ENCODE measurements around the gene KIAA1549. TPM values are rescaled to one million over a fixed set of nuclear protein-coding genes. Genes with fewer than 3 reads are reported as not detected.

Gene KIAA1549
- total RNA-seq, 1 donor from 2014 or later, result 10.8 TPM

DNA sequence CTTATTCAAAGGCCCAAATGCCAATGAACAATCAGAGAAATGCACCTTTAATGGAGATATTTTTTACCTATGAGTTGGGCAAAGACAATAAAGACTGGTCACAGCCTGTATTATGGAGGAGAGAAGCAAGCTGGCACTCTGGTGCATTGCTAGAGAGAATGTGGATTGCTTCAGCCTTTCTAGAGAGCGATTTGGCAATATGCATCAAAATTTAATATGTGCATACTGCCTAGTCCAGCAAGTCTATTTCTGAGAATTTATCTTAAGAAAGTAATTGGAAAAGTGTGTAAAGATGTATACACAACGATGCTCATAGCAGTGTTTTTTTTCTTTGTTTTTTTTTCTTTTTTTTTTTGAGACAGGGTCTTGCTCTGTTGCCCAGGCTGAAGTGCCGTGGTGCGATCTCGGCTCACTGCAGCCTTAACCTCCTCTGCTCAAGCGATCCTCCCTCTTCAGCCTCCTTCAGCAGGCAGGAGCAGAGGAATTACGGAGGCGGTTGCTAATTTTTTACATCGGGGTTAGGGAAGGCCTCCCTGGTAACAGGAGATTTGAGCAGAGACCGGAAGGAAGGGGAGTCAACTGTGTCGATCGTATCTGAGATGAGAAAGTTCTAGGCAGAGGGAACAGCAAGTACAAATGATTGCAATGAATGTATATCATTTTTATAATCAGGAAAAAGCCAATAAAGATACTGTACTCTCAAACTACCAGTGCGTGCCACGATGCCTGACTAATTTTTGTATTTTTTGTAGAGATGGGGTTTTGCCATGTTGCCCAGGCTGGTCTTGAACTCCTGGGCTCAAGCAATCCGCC lies 16.4 kb downstream of the KIAA1549 start:
- H3K36me3 Mint-ChIP-seq (ENCODE audit: low read depth, unreplicated experiment), result peaks cover 15% of the 10 kb centered on the region
- no peak for DNase-seq (ENCODE audit: low spot score)
- H3K4me1 Mint-ChIP-seq (ENCODE audit: unreplicated experiment), result peaks cover 6% of the 10 kb centered on the region
- H3K9me3 Mint-ChIP-seq (ENCODE audit: unreplicated experiment), result no peaks in the 10 kb centered on the region
- H3K4me3 Mint-ChIP-seq (ENCODE audit: unreplicated experiment), result no peak overlapping the region
- no peaks in the 10 kb centered on the region for H3K27me3 Mint-ChIP-seq (ENCODE audit: unreplicated experiment)
- TF ChIP-seq, protein P1, sequence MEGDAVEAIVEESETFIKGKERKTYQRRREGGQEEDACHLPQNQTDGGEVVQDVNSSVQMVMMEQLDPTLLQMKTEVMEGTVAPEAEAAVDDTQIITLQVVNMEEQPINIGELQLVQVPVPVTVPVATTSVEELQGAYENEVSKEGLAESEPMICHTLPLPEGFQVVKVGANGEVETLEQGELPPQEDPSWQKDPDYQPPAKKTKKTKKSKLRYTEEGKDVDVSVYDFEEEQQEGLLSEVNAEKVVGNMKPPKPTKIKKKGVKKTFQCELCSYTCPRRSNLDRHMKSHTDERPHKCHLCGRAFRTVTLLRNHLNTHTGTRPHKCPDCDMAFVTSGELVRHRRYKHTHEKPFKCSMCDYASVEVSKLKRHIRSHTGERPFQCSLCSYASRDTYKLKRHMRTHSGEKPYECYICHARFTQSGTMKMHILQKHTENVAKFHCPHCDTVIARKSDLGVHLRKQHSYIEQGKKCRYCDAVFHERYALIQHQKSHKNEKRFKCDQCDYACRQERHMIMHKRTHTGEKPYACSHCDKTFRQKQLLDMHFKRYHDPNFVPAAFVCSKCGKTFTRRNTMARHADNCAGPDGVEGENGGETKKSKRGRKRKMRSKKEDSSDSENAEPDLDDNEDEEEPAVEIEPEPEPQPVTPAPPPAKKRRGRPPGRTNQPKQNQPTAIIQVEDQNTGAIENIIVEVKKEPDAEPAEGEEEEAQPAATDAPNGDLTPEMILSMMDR (IDR thresholded peaks at IDR 0.05; ENCODE audit: unreplicated experiment), result no peak
- no peak overlapping the region for H3K27ac Mint-ChIP-seq (ENCODE audit: unreplicated experiment)

DNA sequence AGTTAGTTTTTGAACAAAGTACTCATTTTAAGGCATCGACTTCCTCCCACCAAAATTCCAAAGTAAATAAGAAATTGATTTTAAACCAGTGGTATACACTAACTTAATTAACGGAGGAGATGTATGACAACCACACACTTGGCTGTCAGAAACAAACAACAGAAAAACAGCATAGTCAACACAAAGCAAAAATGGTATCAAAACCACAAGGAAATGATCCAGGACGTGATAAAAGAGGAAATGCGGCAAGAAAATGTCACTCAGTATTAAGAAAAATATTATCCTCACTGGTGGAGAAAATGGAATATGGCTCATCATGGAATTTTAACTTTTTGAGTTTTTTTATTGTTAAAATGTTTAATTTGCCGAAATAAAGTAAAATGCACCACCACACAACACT lies 17.5 kb downstream of the KIAA1549 start:
- TF ChIP-seq, protein P1 (IDR thresholded peaks at IDR 0.05; ENCODE audit: unreplicated experiment), result no peak
- peaks cover 6% of the 10 kb centered on the region for H3K4me1 Mint-ChIP-seq (ENCODE audit: unreplicated experiment)
- no peak overlapping the region for H3K27ac Mint-ChIP-seq (ENCODE audit: unreplicated experiment)
- no peaks in the 10 kb centered on the region for H3K9me3 Mint-ChIP-seq (ENCODE audit: unreplicated experiment)
- no peak overlapping the region for H3K4me3 Mint-ChIP-seq (ENCODE audit: unreplicated experiment)
- peaks cover 15% of the 10 kb centered on the region for H3K36me3 Mint-ChIP-seq (ENCODE audit: low read depth, unreplicated experiment)
- DNase-seq (ENCODE audit: low spot score), result no peak
- no peaks in the 10 kb centered on the region for H3K27me3 Mint-ChIP-seq (ENCODE audit: unreplicated experiment)

DNA sequence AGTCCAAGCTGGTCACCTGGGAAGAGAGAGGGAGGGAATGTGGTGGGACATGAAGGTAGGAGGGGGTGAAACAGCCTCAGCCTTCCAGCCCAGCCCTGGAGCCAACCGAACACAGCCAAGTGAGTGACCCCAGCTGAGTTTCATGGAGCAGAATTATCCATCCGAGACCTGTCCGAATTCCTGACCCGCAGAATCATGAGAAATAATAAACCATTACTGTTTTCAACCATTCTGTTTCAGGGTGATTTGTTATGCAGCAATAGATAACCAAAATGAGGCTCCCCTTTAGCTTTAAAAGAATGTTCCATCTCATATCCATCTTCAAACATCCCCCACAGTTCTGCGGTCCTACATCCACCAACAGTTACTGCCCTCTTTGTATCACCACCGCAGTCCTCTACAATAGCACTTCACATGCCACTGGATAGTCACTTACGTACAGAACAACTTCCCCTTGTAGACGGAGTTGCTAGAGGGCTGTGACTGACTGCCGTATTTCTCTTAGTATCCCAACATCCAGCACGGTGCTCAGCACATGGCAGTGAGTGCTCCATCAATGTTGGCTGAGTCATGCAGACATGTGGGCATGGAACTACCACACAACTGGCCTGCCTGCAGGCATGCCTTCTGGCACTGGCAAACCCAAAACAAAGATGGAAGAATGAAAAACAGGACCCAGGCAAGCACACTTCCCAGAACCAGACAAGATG lies 18.5 kb downstream of the KIAA1549 start:
- no peak for DNase-seq (ENCODE audit: low spot score)
- H3K36me3 Mint-ChIP-seq (ENCODE audit: low read depth, unreplicated experiment), result peaks cover 15% of the 10 kb centered on the region
- no peaks in the 10 kb centered on the region for H3K27me3 Mint-ChIP-seq (ENCODE audit: unreplicated experiment)
- TF ChIP-seq, protein P1 (IDR thresholded peaks at IDR 0.05; ENCODE audit: unreplicated experiment), result no peak
- H3K27ac Mint-ChIP-seq (ENCODE audit: unreplicated experiment), result no peak overlapping the region
- H3K9me3 Mint-ChIP-seq (ENCODE audit: unreplicated experiment), result no peaks in the 10 kb centered on the region
- H3K4me3 Mint-ChIP-seq (ENCODE audit: unreplicated experiment), result no peak overlapping the region
- peaks cover 6% of the 10 kb centered on the region for H3K4me1 Mint-ChIP-seq (ENCODE audit: unreplicated experiment)

DNA sequence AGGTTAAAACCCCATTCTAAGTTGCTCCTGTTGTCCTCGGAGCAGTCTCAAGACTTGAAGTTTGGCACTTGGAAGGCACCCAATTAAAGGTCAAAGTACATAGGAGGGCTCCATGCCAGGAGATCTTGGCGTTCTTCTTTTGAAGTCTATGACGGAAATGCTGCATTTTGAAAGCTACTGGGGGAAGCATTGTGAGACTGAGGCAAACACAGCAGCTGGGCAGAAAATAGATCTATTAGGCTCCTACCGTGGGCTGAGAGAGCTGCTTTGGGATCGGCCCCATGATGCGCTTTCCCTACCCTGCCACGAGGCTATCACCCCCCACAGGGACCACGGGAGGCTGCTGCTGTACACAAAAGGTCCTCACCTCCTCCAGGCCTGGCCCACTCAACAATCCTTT lies 20.0 kb downstream of the KIAA1549 start:
- TF ChIP-seq, protein P1 (IDR thresholded peaks at IDR 0.05; ENCODE audit: unreplicated experiment), result no peak
- Mint-ChIP-seq H3K36me3 (ENCODE audit: low read depth, unreplicated experiment) (peaks cover 4% of the 10 kb centered on the region), H3K27ac (ENCODE audit: unreplicated experiment) (no peak overlapping the region), H3K4me1 (ENCODE audit: unreplicated experiment) (no peaks in the 10 kb centered on the region), H3K27me3 (ENCODE audit: unreplicated experiment) (peaks cover 3% of the 10 kb centered on the region), H3K9me3 (ENCODE audit: unreplicated experiment) (no peaks in the 10 kb centered on the region), H3K4me3 (ENCODE audit: unreplicated experiment) (no peak overlapping the region)
- no peak for DNase-seq (ENCODE audit: low spot score)

All from endothelial cell (in vitro differentiated cells).